Mononuclear cell (primary cell): ENCODE measurements around the gene ATG4D. TPM values are rescaled to one million over a fixed set of nuclear protein-coding genes. Genes with fewer than 3 reads are reported as not detected.

Experiments used
- H3K27me3 ChIP-seq: 2 replicates; pipeline ENCODE4 v1.6.0; 2011; ENCODE audit warnings: low read length, control low read depth; ENCODE audit not compliant: insufficient read depth
- H3K4me1 ChIP-seq: 2 replicates; pipeline ENCODE4 v1.5.1; 2011; ENCODE audit warnings: mild to moderate bottlenecking, low read length, control low read depth; ENCODE audit not compliant: insufficient read depth
- H3K4me3 ChIP-seq: 2 replicates; pipeline ENCODE4 v1.5.1; 2011; ENCODE audit warnings: mild to moderate bottlenecking, low read length, moderate library complexity
- H3K9me3 ChIP-seq: 2 replicates; pipeline ENCODE4 v1.5.1; 2011; ENCODE audit warnings: low read depth, mild to moderate bottlenecking, control low read depth, low read length
- total RNA-seq: library from RNA; depleted of rRNA; stranded (reverse); fragments of >200 nt; gene quantifications from one replicate; pipeline ENCODE4 v1.2.3, GENCODE V29; 2012

The ATG4D gene
- total RNA-seq, 1 donor: 30.7 TPM

DNA sequence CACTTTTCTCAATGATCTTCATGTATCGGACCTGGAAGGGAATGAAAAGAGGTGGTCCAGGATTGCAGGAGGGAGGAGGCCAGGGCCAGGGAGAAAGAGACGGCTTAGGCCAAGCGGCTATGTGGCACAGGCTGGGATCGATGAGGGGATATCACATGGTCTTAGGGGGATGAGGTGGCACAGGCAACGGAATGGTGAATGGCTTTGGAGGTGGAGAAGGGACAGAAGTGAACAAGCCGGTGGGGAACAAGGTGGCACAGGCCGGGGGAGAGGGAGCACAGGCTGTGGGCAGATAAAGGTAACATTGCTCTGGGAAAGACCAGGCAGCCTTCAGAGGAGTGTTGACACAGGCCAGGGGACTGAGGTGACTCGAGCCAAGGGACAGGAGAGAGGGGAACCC lies 30.8 kb downstream of the ATG4D start:
- no peaks in the 10 kb centered on the region for H3K27me3 ChIP-seq
- no peak overlapping the region for H3K4me3 ChIP-seq
- no peaks in the 10 kb centered on the region for H3K9me3 ChIP-seq
- peaks cover 15% of the 10 kb centered on the region for H3K4me1 ChIP-seq

- Histone ChIP-seq H3K4me1 (peaks cover 8% of the 10 kb centered on the region), H3K4me3 (no peak overlapping the region), H3K9me3 (no peaks in the 10 kb centered on the region), H3K27me3 (no peaks in the 10 kb centered on the region)
Observed at GRCh38 chr19:10575011-10575716, 31.5 kb downstream of the ATG4D start.

- Histone ChIP-seq H3K4me3 (no peak overlapping the region), H3K9me3 (no peaks in the 10 kb centered on the region), H3K27me3 (no peaks in the 10 kb centered on the region), H3K4me1 (peaks cover 6% of the 10 kb centered on the region)
Observed at GRCh38 chr19:10577951-10578350, 34.2 kb downstream of the ATG4D start.

DNA sequence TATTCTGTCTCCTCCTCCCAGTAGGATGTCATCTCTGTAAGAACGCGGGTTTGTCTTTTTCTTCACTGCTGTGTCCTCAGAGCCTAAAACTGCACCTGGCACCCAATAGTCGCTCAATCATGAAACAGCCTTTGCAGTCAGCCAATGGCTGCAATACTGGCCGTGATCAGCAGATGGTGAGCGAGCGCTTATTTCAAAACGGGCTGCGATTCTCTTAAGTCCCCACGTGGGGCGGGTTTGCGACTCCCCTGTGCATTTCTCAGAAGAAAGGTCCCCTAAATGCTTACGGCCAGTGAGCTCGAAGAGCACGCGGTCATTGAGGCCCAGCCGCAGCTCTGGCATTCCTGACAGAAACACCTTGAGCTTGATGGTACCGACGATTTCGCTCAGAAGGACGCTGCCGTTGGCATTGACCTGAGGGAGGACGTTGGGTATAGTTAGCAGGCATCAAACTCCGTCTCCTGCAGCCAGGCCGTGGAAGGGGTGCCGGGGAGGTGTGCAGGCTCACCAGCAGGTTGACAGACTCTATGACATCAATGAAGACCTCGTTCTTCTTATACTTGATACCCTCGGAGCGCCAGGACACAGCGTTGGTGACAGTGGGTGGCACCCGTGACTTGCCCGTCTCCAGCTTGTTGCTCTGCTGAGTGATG lies 37.4 kb downstream of the ATG4D start:
- H3K4me3 ChIP-seq: no peak overlapping the region
- peaks cover 13% of the 10 kb centered on the region for H3K4me1 ChIP-seq
- H3K9me3 ChIP-seq: no peaks in the 10 kb centered on the region
- no peaks in the 10 kb centered on the region for H3K27me3 ChIP-seq

- Histone ChIP-seq H3K9me3 (no peaks in the 10 kb centered on the region), H3K4me3 (no peak overlapping the region), H3K4me1 (peaks cover 13% of the 10 kb centered on the region), H3K27me3 (no peaks in the 10 kb centered on the region)
Observed at GRCh38 chr19:10582091-10582490, 38.4 kb downstream of the ATG4D start.

- Histone ChIP-seq H3K9me3 (no peaks in the 10 kb centered on the region), H3K4me3 (no peak overlapping the region), H3K4me1 (peaks cover 13% of the 10 kb centered on the region), H3K27me3 (peaks cover 4% of the 10 kb centered on the region)
Observed at GRCh38 chr19:10583036-10583776, 39.5 kb downstream of the ATG4D start.

DNA sequence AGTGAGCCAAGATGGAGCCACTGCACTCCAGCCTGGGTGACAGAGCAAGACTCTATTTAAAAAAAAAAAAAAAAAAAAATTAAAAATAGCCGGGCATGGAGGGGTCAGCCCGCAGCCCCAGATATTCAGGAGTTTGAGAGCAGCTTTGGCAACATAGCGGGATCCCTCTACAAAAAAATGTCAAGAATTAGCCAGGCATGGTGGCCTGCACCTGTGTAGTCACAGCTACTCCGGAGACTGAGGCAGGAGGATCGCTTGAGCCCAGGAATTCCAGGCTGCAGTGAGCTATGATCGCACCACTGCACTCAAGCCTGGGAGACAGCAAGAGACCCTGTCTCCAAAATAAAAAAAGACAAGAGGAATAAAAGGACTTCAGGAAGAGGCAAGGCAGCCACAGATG lies 42.7 kb downstream of the ATG4D start:
- peaks cover 4% of the 10 kb centered on the region for H3K27me3 ChIP-seq
- H3K9me3 ChIP-seq: no peaks in the 10 kb centered on the region

GRCh38 chr19:10587022-10587838 lies 43.5 kb downstream of the ATG4D start, which contains the start of gene AP1M2:
TSS of gene AP1M2 (minus strand) at chr19:10587312. CDS start at chr19:10587231, 81 bp downstream.
- Histone ChIP-seq H3K27me3 (peaks cover 4% of the 10 kb centered on the region), H3K4me1 (peaks cover 20% of the 10 kb centered on the region), H3K9me3 (no peaks in the 10 kb centered on the region)

More for the DNA sequence above, 42.7 kb downstream of the ATG4D start:
- Histone ChIP-seq H3K4me3 (no peak overlapping the region), H3K4me1 (peaks cover 14% of the 10 kb centered on the region)

GRCh38 chr19:10587839-10588150 lies 44.1 kb downstream of the ATG4D start:
- Histone ChIP-seq H3K27me3 (peaks cover 4% of the 10 kb centered on the region), H3K4me1 (peaks cover 25% of the 10 kb centered on the region)

More at GRCh38 chr19:10587022-10587838, 43.5 kb downstream of the ATG4D start, which contains the start of gene AP1M2:
- no peak within 1 kb of the TSS for H3K4me3 ChIP-seq

DNA sequence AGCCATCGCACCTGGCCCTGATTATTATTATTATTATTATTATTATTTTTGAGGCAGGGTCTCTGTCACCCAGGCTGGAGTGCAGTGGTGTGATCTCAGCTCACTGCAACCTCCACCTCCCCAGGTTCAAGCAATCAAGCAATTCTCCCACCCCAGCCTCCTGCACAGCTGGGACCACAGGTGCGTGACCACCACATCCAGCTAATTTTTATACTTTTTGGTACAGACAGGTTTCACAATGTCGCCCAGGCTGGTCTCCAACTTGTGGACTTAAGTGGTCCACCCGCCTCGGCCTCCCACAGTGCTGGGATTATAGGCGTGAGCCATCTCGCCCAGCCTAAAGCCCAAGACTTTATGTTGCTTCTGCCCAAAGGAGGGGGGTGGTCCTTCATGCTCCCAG lies 49.4 kb downstream of the ATG4D start:
- H3K4me3 ChIP-seq: no peak overlapping the region
- no peaks in the 10 kb centered on the region for H3K9me3 ChIP-seq
- peaks cover 64% of the 10 kb centered on the region for H3K4me1 ChIP-seq
- H3K27me3 ChIP-seq: no peaks in the 10 kb centered on the region

More at GRCh38 chr19:10587839-10588150, 44.1 kb downstream of the ATG4D start:
- H3K9me3 ChIP-seq: no peaks in the 10 kb centered on the region
- H3K4me3 ChIP-seq: no peak overlapping the region

DNA sequence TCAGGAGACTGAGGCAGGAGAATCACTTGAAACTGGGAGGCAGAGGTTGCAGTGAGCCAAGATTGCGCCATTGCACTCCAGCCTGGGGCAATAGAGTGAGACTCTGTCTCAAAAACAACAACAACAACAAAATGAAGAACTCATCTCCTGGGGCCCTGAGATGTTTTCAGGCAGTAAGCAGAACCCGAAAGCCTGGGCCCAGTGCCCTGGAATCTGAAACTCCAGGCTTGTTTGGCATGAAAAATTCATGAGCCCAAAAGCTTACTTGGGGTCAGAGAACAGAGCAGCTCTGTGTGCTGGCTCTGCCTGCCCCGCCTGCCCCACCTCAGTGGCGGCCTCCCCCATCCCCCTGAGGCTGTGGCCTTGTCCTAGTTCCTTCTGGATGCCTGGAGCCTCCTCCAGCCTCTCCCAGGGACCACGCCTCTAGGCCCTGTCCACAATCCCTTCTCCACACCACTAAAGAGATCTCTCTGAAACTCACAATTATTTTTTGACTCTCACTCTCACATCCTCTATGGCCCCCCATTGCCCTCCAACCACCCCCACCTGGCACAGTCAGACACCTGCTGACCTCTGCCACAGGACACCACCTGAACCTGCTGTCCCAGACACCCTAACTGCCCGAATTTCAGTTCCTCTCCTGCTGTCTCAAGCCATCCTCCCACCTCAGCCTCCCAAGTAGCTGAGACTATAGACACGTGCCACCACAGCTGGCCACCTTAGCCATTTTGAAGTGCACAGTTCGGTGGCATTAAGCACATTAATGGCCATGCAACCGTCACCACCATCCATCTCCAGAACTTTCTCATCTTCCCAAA lies 50.3 kb downstream of the ATG4D start:
- H3K4me3 ChIP-seq: no peak overlapping the region
- H3K9me3 ChIP-seq: no peaks in the 10 kb centered on the region
- H3K27me3 ChIP-seq: no peaks in the 10 kb centered on the region
- peaks cover 64% of the 10 kb centered on the region for H3K4me1 ChIP-seq

- Histone ChIP-seq H3K4me3 (no peak overlapping the region), H3K4me1 (peaks cover 50% of the 10 kb centered on the region), H3K9me3 (no peaks in the 10 kb centered on the region), H3K27me3 (no peaks in the 10 kb centered on the region)
Observed at GRCh38 chr19:10600149-10600548, 56.4 kb downstream of the ATG4D start.

DNA sequence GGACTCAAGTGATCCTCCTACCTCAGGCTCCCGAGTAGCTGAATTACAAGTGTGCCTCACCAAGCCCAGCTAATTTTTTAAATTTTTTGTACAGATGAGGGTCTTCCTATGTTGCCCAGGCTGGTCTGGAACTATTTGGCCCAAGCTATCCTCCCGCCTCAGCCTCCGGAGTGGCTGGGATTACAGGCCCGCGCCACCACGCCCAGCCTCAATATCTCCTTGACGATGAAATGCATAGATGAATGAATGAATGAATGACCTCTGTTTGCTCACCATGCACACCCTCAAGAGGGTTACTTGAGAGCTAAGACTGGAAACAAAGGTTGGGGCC lies 58.3 kb downstream of the ATG4D start:
- H3K9me3 ChIP-seq: no peaks in the 10 kb centered on the region
- H3K4me3 ChIP-seq: no peak overlapping the region
- peaks cover 48% of the 10 kb centered on the region for H3K4me1 ChIP-seq
- no peaks in the 10 kb centered on the region for H3K27me3 ChIP-seq
